NB4 (cell line): ENCODE measurements around the gene CDK4.

Experiments used
- MYC ChIP-seq: IDR thresholded peaks from 2 replicates; pipeline ENCODE4 v1.6.1; 2011; ENCODE audit warnings: low read depth, low read length
- POLR2A ChIP-seq: IDR thresholded peaks from 2 replicates; pipeline ENCODE4 v1.6.1; 2011; ENCODE audit warnings: mild to moderate bottlenecking; ENCODE audit not compliant: insufficient read length; ENCODE audit errors: extremely low read depth
- TF ChIP-seq, protein P1 (sequence below): IDR thresholded peaks from one replicate; pipeline ENCODE4 v1.5.1; 2012; ENCODE audit warnings: low read depth, low read length
- TF ChIP-seq, protein P2 (sequence below): IDR thresholded peaks from 2 replicates; pipeline ENCODE4 v1.6.1; 2011; ENCODE audit warnings: low read depth, low read length

DNA sequence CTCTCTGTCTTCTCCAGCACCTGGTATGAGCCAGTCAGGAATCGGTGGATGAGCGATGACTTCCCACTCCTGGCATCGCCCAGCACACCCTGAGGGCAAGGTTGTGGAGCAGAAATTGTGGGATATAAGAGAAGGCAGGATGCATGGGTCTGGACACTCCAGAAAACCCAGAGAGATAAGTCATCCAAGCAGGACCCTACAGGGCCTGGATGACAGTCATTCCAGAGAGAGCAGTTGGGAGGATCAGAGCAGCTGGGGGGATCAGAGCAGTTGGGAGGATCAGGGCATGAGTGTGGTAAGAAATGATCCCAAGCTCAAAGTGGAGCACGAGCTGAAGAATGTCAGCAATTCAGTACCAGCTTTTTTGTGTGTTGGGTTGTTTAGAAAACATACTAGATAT is 17.5 kb downstream of the CDK4 start:
- TF ChIP-seq, protein P1, sequence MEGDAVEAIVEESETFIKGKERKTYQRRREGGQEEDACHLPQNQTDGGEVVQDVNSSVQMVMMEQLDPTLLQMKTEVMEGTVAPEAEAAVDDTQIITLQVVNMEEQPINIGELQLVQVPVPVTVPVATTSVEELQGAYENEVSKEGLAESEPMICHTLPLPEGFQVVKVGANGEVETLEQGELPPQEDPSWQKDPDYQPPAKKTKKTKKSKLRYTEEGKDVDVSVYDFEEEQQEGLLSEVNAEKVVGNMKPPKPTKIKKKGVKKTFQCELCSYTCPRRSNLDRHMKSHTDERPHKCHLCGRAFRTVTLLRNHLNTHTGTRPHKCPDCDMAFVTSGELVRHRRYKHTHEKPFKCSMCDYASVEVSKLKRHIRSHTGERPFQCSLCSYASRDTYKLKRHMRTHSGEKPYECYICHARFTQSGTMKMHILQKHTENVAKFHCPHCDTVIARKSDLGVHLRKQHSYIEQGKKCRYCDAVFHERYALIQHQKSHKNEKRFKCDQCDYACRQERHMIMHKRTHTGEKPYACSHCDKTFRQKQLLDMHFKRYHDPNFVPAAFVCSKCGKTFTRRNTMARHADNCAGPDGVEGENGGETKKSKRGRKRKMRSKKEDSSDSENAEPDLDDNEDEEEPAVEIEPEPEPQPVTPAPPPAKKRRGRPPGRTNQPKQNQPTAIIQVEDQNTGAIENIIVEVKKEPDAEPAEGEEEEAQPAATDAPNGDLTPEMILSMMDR, result no peak
- TF ChIP-seq POLR2A (no peak), MYC (no peak)
- TF ChIP-seq, protein P2, sequence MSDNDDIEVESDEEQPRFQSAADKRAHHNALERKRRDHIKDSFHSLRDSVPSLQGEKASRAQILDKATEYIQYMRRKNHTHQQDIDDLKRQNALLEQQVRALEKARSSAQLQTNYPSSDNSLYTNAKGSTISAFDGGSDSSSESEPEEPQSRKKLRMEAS, result no peak
